SK-N-SH treated with all-trans-retinoic acid at 6 μM for 48 hours (cell line): Measurements from ENCODE around the gene ZNF789.

Experiments
- PATZ1 ChIP-seq: fragments of 250-450 bp; sonication (Bioruptor Pico); IDR thresholded peaks from 2 replicates; pipeline ENCODE4 v1.8.0; 2020; ENCODE audit warnings: mild to moderate bottlenecking, moderate library complexity, borderline replicate concordance
- TF ChIP-seq, protein P1 (sequence below): fragments of 250-450 bp; sonication (Bioruptor Pico); IDR thresholded peaks from 2 replicates; pipeline ENCODE4 v1.5.1; 2020; ENCODE audit warnings: low read depth, mild to moderate bottlenecking, moderate library complexity

- no peak for TF ChIP-seq PATZ1 (CRISPR knock-in tag)
- TF ChIP-seq, protein P1, sequence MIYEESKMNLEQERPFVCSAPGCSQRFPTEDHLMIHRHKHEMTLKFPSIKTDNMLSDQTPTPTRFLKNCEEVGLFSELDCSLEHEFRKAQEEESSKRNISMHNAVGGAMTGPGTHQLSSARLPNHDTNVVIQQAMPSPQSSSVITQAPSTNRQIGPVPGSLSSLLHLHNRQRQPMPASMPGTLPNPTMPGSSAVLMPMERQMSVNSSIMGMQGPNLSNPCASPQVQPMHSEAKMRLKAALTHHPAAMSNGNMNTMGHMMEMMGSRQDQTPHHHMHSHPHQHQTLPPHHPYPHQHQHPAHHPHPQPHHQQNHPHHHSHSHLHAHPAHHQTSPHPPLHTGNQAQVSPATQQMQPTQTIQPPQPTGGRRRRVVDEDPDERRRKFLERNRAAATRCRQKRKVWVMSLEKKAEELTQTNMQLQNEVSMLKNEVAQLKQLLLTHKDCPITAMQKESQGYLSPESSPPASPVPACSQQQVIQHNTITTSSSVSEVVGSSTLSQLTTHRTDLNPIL (CRISPR knock-in tag), result no peak
Observed at GRCh38 chr7:99499721-99500636, 27.3 kb downstream of the ZNF789 start, which contains the start of gene ZNF394.
